Measurements from ENCODE around the gene NCS1. TPM values are rescaled to one million over a fixed set of nuclear protein-coding genes. Genes with fewer than 3 reads are reported as not detected.

NCS1 gene
- total RNA-seq, 3 donors from 2014 or later: 4.1 to 196 (median 10.7) TPM

DNA sequence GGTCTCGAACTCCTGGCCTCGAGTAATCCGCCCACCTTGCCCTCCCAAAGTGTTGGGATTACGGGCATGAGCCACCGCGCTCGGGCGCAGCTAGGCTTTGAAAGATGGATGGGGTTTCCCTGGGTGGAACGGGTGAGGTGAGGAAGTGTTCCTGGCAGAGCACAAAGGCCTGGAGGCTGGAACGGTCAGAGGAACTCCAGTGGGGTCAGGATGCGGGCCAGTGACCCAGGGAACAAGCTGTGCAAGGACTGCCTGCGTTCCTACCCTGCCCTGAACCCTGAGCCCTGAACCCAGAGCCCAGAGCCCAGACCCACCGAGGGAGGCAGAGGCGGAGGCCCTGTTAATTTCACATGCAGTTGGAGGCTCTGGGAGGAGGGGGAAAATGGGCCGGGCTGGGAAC, 23.4 kb downstream of the NCS1 start:
- TF ChIP-seq, protein P1, sequence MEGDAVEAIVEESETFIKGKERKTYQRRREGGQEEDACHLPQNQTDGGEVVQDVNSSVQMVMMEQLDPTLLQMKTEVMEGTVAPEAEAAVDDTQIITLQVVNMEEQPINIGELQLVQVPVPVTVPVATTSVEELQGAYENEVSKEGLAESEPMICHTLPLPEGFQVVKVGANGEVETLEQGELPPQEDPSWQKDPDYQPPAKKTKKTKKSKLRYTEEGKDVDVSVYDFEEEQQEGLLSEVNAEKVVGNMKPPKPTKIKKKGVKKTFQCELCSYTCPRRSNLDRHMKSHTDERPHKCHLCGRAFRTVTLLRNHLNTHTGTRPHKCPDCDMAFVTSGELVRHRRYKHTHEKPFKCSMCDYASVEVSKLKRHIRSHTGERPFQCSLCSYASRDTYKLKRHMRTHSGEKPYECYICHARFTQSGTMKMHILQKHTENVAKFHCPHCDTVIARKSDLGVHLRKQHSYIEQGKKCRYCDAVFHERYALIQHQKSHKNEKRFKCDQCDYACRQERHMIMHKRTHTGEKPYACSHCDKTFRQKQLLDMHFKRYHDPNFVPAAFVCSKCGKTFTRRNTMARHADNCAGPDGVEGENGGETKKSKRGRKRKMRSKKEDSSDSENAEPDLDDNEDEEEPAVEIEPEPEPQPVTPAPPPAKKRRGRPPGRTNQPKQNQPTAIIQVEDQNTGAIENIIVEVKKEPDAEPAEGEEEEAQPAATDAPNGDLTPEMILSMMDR (IDR thresholded peaks at IDR 0.05): no peak
- DNase-seq: no peak
- H3K36me3 ChIP-seq (ENCODE audit: low read depth): no peaks in the 10 kb centered on the region
- ATAC-seq: no peak
- intact Hi-C loops (cut with DNase I, micrococcal nuclease): no loop called here
- no peaks in the 10 kb centered on the region for H3K9me3 ChIP-seq
- no peaks in the 10 kb centered on the region for H3K4me1 ChIP-seq (ENCODE audit: low read depth)
- H3K4me3 ChIP-seq: no peak overlapping the region

DNA sequence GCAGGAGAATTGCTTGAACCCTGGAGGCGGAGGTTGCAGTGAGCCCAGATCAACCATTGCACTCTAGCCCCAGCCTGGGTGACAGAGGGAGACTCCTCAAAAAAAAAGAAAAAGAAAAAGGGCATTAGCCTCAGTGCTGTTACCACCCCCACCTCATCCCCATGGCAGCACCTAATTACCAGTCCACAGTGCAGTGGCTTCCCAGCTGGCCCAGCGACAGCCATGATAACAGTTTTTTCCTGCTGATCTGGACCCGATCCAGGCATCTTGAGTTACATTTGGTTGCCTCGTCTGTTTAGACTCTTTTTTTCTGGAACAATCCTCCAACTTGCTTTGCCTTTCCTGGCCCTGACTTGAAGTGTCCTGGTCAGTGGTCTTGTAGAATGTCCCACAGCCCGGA, 24.4 kb downstream of the NCS1 start:
- intact Hi-C loops (cut with DNase I, micrococcal nuclease): no loop called here
- DNase-seq: no peak
- H3K9me3 ChIP-seq: no peaks in the 10 kb centered on the region
- no peaks in the 10 kb centered on the region for H3K36me3 ChIP-seq (ENCODE audit: low read depth)
- H3K4me3 ChIP-seq: no peak overlapping the region
- ATAC-seq: no peak
- no peaks in the 10 kb centered on the region for H3K4me1 ChIP-seq (ENCODE audit: low read depth)
- TF ChIP-seq, protein P1 (IDR thresholded peaks at IDR 0.05): no peak

DNA sequence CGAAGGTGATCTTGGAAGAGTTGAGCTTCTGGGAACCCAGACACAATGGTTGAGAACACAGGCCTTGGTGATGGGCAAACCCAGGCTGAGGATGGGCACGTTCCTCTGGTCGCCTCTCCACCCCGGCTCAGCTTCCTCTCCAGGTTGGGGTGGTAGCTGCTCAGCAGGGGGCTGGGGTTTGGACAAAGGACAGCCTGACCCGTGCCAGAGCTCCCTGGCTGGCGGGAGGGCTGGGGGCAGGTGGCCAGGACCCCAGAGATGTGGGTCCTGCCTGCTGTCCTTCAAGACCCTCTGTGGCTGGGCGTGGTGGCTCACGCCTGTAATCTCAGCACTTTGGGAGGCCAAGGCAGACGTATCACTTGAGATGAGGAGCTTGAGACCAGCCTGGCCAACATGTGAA, 25.2 kb downstream of the NCS1 start:
- no peaks in the 10 kb centered on the region for H3K9me3 ChIP-seq
- intact Hi-C loops (cut with DNase I, micrococcal nuclease): no loop called here
- DNase-seq (no peak), ATAC-seq (no peak)
- H3K36me3 ChIP-seq (ENCODE audit: low read depth): no peaks in the 10 kb centered on the region
- no peak overlapping the region for H3K4me3 ChIP-seq
- no peaks in the 10 kb centered on the region for H3K4me1 ChIP-seq (ENCODE audit: low read depth)
- TF ChIP-seq, protein P1 (IDR thresholded peaks at IDR 0.05): no peak

GRCh38 chr9:130197888-130198287, 25.7 kb downstream of the NCS1 start:
- TF ChIP-seq, protein P1 (IDR thresholded peaks at IDR 0.05): no peak
- Histone ChIP-seq H3K9me3 (no peaks in the 10 kb centered on the region), H3K36me3 (ENCODE audit: low read depth) (no peaks in the 10 kb centered on the region), H3K4me3 (no peak overlapping the region), H3K4me1 (ENCODE audit: low read depth) (no peaks in the 10 kb centered on the region)
- ATAC-seq (no peak), DNase-seq (no peak)
- intact Hi-C loops (cut with DNase I, micrococcal nuclease): no loop called here

DNA sequence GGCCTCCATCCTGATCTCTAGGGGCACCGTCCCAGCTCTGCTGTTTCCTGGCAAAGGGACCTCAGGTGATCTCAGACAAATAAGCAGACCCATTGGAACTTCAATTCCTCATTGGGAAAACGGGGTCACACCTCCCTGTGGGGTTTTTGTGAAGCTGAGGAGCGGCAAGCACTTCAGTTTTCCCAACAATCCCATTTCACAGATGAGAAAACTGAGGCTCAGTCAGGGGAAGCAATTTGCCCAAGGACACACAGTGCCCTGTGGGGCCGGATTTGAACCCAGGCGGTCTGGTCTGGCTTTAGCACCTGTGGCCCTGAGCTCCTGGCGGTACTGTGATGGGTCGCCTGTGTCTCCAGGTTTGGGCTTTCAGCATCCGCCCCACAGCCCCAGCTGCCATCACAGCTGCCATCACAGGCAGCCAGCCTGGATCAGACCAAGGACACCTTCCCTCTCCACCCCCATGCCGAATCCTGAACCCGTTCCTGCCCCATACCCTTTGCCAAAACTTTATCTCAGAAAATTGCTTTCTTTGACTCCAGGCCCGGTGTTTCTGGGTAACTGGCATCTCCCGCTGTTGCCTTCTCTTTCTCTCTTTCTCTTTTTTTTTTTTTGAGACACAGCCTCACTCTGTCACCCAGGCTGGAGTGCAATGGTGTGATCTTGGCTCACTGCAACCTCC, 26.4 kb downstream of the NCS1 start:
- no peaks in the 10 kb centered on the region for H3K36me3 ChIP-seq (ENCODE audit: low read depth)
- no peaks in the 10 kb centered on the region for H3K9me3 ChIP-seq
- intact Hi-C loops (cut with DNase I, micrococcal nuclease): no loop called here
- H3K4me1 ChIP-seq (ENCODE audit: low read depth): no peaks in the 10 kb centered on the region
- H3K4me3 ChIP-seq: no peak overlapping the region
- DNase-seq (no peak), ATAC-seq (no peak)
- TF ChIP-seq, protein P1 (IDR thresholded peaks at IDR 0.05): no peak

DNA sequence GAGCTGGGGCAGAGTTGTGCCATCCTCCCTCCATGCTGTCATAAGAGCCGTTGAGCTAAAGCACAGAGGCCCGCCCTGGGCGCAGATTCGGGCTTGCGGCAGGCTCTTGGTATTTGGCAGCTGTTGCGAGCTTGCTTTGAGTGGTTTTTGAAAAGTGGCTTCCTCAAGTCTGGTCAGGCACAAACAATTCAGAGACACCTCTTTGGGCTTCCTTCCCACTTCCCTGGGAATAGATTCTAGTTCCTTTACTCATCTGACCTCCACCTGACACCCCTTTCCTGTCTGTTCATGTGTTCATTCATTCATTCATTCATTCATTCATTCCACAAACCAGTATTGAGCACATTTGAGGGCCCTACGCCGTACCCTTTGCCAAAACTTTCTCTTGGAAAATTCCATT, 27.4 kb downstream of the NCS1 start:
- TF ChIP-seq, protein P1 (IDR thresholded peaks at IDR 0.05): no peak
- Histone ChIP-seq H3K9me3 (no peaks in the 10 kb centered on the region), H3K4me3 (no peak overlapping the region), H3K4me1 (ENCODE audit: low read depth) (no peaks in the 10 kb centered on the region), H3K36me3 (ENCODE audit: low read depth) (no peaks in the 10 kb centered on the region)
- no peak for DNase-seq
- ATAC-seq: no peak
- intact Hi-C loops (cut with DNase I, micrococcal nuclease): no loop called here

All from mucosa of descending colon (tissue), 3 donors.